Measurements from ENCODE around the gene ITGB3. TPM values are rescaled to one million over a fixed set of nuclear protein-coding genes. Genes with fewer than 3 reads are reported as not detected.

ITGB3 gene
- total and polyA plus RNA-seq, 2 of the 8 experiments (the other 6 are each of a cell fraction or from before 2014, with no cell fraction given) = 0.08 to 0.09 TPM

DNA sequence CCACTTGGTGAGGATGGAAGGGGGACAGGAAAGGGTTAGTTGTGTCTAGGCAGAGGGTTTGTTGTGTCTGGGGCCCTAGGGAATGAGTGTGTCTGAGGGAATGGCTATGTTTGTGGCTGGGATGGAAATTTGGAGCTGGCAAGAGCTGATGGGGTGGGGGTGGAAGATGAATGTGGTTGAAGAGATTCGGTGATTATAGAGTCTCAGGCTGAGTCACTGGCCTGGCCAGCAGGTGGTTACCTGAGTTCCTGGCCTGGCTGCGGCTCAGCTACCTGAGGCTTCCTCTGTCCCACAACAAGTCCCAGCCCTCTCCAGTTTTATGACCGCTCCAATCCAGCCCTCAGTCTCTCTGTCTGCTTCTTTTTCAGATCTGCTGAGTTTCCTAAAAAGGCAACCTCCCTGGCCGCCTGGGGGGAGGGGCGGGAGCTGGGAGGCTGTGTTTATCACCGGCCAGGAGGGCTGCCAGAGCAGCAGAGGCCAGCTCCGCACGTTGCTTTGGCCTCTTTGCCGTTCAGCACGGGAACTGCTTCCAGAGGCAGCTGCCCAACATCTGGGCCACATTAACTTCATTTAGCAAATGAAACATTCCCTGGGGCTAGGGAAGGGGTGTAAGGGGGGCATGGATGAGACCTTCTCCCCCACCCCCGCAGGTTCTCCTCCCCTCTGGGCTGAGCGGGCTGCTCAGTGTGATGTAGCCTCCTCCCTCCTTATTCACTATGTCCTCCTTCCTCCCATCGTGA is 21.8 kb downstream of the ITGB3 start (continued):
- TF ChIP-seq, protein P1, sequence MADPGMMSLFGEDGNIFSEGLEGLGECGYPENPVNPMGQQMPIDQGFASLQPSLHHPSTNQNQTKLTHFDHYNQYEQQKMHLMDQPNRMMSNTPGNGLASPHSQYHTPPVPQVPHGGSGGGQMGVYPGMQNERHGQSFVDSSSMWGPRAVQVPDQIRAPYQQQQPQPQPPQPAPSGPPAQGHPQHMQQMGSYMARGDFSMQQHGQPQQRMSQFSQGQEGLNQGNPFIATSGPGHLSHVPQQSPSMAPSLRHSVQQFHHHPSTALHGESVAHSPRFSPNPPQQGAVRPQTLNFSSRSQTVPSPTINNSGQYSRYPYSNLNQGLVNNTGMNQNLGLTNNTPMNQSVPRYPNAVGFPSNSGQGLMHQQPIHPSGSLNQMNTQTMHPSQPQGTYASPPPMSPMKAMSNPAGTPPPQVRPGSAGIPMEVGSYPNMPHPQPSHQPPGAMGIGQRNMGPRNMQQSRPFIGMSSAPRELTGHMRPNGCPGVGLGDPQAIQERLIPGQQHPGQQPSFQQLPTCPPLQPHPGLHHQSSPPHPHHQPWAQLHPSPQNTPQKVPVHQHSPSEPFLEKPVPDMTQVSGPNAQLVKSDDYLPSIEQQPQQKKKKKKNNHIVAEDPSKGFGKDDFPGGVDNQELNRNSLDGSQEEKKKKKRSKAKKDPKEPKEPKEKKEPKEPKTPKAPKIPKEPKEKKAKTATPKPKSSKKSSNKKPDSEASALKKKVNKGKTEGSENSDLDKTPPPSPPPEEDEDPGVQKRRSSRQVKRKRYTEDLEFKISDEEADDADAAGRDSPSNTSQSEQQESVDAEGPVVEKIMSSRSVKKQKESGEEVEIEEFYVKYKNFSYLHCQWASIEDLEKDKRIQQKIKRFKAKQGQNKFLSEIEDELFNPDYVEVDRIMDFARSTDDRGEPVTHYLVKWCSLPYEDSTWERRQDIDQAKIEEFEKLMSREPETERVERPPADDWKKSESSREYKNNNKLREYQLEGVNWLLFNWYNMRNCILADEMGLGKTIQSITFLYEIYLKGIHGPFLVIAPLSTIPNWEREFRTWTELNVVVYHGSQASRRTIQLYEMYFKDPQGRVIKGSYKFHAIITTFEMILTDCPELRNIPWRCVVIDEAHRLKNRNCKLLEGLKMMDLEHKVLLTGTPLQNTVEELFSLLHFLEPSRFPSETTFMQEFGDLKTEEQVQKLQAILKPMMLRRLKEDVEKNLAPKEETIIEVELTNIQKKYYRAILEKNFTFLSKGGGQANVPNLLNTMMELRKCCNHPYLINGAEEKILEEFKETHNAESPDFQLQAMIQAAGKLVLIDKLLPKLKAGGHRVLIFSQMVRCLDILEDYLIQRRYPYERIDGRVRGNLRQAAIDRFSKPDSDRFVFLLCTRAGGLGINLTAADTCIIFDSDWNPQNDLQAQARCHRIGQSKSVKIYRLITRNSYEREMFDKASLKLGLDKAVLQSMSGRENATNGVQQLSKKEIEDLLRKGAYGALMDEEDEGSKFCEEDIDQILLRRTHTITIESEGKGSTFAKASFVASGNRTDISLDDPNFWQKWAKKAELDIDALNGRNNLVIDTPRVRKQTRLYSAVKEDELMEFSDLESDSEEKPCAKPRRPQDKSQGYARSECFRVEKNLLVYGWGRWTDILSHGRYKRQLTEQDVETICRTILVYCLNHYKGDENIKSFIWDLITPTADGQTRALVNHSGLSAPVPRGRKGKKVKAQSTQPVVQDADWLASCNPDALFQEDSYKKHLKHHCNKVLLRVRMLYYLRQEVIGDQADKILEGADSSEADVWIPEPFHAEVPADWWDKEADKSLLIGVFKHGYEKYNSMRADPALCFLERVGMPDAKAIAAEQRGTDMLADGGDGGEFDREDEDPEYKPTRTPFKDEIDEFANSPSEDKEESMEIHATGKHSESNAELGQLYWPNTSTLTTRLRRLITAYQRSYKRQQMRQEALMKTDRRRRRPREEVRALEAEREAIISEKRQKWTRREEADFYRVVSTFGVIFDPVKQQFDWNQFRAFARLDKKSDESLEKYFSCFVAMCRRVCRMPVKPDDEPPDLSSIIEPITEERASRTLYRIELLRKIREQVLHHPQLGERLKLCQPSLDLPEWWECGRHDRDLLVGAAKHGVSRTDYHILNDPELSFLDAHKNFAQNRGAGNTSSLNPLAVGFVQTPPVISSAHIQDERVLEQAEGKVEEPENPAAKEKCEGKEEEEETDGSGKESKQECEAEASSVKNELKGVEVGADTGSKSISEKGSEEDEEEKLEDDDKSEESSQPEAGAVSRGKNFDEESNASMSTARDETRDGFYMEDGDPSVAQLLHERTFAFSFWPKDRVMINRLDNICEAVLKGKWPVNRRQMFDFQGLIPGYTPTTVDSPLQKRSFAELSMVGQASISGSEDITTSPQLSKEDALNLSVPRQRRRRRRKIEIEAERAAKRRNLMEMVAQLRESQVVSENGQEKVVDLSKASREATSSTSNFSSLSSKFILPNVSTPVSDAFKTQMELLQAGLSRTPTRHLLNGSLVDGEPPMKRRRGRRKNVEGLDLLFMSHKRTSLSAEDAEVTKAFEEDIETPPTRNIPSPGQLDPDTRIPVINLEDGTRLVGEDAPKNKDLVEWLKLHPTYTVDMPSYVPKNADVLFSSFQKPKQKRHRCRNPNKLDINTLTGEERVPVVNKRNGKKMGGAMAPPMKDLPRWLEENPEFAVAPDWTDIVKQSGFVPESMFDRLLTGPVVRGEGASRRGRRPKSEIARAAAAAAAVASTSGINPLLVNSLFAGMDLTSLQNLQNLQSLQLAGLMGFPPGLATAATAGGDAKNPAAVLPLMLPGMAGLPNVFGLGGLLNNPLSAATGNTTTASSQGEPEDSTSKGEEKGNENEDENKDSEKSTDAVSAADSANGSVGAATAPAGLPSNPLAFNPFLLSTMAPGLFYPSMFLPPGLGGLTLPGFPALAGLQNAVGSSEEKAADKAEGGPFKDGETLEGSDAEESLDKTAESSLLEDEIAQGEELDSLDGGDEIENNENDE (IDR thresholded peaks at IDR 0.05; ENCODE audit: insufficient replicate concordance, low read length) = no peak
- TF ChIP-seq BCL11A (IDR thresholded peaks at IDR 0.05; ENCODE audit: low read depth in 2 of 2, low read length in 2 of 2) (no peak), SIN3A (conservative IDR thresholded peaks at IDR 0.05 in 1 of 2, IDR thresholded peaks at IDR 0.05 in 1 of 2; ENCODE audit: low read depth in 1 of 2, low read length in 2 of 2) (no peak), TCF12 (IDR thresholded peaks at IDR 0.05; ENCODE audit: low read depth, low read length) (no peak), PHF8 (conservative IDR thresholded peaks at IDR 0.05; ENCODE audit: low read depth, low read length) (no peak), YY1 (IDR thresholded peaks at IDR 0.05; ENCODE audit: low read depth, low read length) (0 out of 2 replicates have a peak, but pooled peaks have one; percentile 12), SRF (IDR thresholded peaks at IDR 0.05; ENCODE audit: low read depth, low read length) (peak; percentile 79), SP1 (IDR thresholded peaks at IDR 0.05; ENCODE audit: low read depth, low read length) (peak; percentile 62; the same call in 1 of the 2 replicates), CHD1 (IDR thresholded peaks at IDR 0.05; ENCODE audit: low read depth, low read length) (no peak)
- TF ChIP-seq, protein P2, sequence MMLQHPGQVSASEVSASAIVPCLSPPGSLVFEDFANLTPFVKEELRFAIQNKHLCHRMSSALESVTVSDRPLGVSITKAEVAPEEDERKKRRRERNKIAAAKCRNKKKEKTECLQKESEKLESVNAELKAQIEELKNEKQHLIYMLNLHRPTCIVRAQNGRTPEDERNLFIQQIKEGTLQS (IDR thresholded peaks at IDR 0.05; ENCODE audit: insufficient read depth, low read depth, low read length) = no peak
